ENCODE measurements around the gene HOMER2.
"Not testable (repeated sequence)": the region's sequence is repeated elsewhere in the genome, so short reads cannot be mapped to it uniquely, and the experiment has no call there.

HOMER2 gene

DNA sequence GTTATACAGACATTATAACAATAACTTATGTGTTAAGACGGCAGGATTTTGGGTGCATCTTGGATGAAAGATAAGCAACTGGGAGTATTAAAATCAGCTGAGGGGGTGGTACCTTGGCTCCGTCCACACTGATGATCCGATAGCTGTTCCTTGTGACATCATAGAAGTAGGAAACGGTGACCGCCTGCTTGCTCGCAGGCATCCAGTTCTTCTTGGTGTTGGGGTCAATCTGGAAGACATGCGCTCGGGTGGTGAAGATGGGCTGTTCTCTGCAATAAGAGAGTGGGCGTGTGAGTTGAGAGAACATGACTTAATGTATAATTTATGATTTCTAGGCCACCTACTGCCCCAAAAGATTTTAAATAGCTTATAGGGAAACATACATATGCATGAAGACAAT is 59.9 kb downstream of the HOMER2 start:
- no peak for DNase-seq

DNA sequence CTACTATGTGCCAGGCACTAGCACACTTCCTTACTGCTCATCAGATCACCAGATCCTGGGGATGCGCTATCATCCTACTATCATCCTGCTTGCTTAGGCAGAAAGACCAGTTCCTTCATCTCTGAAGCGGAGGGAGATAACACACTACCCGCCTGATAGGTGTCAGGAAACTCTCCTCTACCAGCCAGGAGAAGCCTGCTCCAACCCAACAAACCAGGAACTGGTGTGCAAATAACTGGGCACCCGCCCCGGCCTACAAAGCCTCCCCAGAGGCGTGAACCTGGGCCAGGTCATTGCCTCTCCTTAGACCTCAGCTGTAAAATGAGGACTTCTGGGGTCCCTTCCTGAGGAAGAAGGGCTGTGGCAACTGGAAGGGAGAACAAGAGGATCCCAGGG is 61.5 kb downstream of the HOMER2 start:
- DNase-seq, result no peak

DNA sequence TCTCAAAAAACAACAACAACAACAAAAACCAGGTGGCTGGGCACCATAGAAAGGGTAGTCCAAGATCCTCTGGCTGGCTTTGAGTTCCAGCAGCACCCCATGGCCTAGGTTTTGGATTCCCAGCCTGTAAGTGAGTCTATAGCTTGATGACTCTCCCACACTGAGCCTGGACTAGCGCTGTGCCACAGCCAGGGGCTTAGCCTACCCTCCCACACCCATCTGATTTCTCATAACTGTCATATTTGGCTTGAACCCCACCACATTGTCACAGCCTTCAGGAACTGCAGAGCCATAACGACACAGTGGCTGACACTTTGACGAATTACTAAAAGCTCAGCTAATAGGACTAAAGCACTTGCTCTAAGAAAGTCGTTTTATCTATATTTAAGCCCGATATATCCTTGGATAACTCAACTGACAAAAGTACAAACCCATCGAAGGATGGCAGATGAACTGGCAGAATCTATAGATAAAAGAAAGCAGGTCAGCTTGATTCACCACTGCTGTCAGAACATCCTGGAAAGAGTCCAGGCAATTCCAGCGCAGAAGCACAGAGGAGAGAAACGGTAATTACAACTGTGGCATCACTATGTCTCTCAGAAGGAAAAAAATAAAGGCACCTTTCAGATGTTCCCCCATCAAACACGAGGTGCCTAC is 62.1 kb downstream of the HOMER2 start:
- DNase-seq, result no peak

DNA sequence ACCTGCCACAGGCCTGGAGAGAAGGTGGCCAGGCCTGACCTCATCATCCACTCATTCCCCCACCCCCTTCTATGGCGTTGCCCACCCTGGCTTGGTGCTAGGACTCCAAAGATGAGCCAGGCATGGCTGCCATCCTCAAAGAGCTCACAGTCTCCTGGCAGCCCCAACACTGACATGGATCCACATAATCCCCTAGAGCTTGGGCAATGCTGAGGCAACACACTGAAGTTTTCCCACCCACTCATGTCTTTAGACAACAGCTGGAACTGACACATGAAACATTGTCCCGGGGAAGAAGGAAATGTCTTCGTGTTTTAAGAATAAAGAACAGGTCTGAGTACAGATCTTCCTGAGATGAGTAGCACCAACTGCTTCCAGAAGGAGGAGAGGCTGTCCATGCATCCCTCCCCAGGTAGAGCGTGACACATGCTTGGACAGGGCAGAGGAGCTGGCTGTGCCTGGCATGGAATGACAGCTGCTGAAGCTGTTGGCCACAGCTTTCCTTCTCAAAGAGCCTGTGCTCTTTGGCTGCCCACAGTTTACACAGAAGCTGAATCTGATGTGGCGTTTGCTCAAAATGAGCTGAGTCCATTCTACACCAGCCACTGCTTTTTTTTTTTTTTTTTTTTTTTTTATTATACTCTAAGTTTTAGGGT is 70.1 kb downstream of the HOMER2 start:
- DNase-seq, result no peak

DNA sequence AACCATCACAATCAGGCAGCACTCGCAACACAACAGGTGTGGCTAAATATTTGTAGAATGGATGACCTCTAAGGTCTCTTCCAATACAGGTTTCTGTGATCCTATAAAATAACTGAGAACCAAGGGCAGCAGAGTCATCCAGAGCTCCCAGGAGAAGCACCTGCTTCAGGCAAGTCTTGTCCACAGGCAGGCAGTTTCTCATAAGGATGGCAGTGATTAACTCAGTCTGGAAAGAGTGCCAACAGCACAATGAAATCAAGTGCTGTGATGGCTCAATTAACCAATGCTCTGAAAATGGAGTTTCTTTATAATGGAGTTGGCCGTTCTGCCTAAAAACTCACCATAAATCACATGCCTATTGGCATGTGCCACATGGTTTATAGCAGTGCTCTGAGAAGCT is 70.8 kb downstream of the HOMER2 start:
- no peak for DNase-seq

DNA sequence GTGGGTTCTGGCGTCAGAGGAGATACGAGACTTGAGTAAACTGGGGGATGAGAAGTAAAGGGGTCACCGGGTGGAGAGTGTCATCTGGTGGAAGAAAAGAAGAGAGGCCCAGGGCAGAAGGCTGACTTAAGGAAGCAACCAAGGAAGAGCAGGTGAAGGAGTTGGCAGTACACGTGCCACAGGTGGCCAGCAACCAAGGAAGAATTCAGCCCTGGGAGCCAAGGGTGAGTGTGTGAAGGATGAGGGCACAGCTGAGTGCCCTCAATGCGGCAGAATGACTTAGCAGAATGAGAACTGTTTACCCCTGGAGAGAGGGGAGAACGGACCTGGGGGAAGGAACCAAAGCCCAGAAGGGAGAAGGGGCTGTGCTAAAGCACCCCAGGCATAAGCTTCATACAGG is 71.8 kb downstream of the HOMER2 start:
- DNase-seq, result no peak

DNA sequence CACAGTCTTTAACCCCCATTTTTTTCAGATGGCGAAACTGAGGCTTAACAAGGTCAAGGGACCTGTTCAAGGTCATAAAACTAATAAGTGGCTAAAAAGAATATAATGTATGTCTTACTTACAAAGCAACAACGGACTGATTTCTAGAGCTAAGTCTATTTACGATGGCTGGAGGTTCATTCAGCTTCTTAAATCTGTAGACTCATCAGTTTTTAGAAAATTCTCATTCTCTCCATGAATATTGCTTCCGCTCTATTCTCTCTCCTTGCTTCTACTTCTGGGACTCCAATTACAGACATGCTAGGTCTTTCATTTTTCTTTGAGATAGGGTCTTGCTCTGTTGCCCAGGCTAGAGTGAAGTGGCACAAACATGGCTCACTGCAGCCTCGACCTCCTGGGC is 74.2 kb downstream of the HOMER2 start:
- no peak for DNase-seq

DNA sequence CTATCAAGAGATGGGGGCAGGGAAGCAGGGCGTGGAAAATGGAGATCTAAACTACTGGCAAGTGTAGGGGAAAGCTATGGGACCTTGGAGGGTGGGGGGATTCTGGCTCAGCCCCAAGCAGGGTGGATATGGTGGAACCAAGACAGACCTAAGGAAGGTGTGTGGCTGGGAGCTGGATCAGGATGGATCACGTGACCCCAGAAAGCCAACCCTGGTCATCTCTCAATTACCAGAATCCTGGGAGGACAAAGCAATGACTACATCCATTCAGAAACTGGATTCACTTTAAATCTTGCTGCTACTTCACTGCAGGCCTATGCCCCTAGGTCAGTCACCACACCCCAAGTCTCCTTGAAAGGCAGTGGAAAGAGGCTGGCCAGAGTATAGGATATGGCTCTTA is 74.7 kb downstream of the HOMER2 start:
- DNase-seq, result no peak

DNA sequence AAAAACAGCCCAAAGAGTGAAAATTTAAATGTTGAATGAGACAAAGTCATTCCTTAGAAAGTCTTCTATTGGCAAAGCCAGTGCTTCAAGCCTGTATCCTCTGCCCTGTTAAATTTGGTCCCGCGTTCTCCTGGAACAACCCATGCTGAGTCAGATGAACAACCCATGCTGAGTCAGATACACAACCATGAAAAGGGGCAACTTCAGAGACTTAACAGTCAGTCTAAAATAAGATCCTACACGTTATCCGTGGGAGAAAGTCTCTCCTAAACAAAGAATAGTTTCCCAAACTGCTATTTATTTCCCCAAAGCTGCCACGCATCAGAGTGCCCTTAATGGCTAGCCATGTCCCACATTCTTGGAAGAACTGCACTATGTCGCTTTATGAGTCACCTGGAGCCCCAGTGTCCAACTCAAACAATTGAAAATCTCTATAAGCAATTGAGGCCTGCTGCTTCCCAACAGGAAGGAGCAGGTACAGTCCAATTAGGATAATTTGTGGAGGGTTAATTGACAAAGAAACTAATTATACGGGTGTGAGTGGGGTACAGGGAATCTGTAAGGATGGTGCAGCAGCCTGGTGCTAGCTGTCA is 77.0 kb downstream of the HOMER2 start:
- DNase-seq, result no peak

DNA sequence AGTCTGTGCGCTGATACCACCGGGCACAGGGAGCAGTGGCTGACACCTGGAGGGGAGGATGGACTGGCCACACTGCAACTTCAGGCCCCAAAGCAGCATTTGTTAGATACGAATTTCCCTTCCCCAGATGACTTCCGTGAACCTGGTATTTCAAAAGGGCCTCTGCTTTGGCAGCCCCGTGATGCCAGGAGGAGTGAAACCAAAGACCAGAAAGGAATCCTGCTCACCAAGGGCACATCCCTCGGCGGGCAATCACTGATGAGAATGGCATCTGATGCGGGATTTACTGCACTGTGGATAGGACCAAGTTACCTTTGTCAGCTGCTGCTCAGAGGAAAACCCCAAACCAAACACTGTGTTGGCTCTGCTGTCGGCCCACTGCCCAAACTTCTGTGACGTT is 77.6 kb downstream of the HOMER2 start:
- no peak for DNase-seq

DNA sequence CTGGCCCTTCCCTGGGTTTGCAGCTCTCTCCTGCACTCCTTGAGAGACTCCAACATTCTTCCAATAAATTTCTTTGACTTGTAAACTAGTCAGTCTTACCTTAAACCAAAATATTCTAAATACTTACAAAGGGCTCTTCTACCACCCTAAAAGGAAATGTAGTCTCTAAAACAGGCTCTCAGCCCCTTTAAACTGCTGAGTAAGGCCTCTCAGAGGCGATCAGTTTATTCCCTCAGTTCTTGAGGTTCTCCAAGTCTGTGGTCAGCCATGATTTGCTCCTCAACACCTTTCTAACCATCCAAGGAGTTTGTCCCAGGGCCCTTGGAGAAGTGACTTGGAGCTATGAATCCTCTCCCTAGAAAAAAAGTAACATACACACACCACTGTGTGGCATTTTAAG is 78.3 kb downstream of the HOMER2 start:
- DNase-seq, result no peak

DNA sequence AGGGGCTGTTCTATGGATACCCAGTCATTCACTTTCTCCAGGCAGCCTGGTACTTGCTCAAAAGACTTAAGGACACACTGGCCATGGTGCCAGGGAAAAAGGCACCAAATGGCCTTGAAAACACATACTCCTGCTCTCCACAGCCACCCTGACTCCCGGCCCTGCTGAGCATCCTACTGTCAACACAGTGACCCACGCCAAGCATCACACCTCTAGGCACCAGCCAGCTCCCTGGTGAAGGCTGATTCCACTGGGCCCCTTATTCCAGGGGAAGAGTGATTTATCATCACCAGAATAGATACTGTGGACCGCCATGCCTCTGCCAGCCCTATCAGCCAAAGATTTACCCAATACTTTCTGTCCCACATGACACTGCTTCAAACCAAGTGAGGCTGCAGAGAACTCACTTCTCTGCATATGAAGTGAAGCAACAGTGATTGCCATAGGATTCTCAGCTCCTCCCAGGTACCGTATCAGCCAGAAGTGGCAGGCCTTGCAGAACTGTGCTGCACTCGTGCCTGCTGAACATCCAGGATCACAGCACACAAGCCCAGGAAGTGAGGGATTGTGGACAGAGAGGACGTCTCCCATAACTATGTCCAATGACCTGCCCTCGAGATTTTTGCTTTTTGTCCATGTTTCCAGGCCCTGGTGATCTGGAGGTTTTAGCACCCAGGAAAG is 79.4 kb downstream of the HOMER2 start:
- no peak for DNase-seq

DNA sequence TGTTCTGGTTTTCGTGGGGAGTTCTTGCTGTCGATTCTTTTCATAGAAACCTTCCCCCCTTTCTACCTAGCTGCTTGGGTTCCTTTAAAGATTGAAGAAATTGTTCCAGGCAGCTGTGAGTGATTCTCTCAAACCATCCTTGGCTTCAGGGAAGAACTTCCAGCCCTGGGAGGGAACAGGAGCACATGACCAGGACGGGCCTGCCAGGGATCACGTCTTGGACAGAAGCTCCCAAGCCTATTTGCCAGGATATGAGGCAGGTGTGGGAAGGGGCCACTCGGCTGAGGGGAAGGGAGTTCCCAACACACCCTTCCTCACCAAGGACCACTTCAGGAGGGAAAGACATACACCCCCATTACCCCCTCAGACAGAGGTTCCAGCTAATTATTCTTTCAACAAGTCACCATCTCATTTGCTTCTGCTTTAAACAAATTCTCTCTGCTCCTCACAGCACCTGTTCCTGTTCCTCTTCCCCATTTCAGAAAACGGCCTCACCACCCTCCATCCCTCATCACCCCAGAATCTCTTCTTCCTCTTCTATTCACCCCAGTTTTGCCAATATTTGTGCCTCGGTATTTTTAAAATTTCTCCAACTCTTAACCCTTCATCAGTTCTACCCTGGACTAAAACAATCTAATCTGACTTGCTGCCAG is 80.6 kb downstream of the HOMER2 start:
- DNase-seq, result no peak

DNA sequence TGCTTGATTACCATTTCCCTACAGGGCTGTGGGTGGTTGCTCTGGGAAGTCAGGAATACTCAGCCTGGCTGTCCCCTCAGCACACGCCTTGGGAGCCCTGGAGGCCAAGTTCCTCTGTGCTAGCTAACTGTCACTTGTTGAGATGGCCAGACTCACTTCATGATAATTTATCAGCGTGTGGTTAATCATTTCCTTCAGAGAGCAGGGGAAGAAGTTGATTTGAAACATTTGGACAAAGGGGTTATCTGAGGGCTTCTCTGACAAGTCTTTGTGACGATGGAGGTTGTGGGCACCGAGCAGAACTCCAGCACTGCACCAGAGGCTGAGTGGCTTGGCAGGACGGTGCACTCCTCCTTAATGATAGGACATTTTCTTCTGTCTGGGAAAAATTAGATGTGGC is 81.2 kb downstream of the HOMER2 start:
- peak; percentile 13 for DNase-seq

DNA sequence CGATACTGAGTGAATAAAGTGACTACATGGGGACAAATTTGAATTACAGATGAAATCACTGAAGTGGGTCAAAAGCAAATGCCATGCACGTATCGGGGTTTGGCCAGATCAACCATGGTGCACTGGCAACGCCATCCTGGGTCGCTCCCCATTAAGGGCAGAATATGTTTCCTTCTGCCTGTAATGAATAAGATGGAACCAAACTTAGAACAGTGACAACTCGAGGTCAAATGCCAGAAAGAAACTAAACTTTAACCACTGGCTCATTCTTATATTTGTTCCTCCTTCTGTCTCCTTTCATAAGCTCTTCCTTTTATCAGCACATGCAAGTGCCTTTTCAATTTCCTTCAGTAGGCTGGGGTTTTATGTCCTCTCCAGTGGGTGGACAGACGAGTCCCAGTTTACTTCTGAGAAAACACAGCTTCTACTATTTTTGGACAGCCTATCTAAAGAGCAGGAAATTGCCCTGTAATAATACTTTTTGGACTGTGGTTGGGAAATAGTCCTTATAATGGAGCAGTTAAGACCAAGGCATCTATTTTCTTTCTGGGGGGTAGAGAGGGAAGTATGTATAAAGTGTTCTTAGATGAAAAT is 81.7 kb downstream of the HOMER2 start:
- DNase-seq, result no peak

DNA sequence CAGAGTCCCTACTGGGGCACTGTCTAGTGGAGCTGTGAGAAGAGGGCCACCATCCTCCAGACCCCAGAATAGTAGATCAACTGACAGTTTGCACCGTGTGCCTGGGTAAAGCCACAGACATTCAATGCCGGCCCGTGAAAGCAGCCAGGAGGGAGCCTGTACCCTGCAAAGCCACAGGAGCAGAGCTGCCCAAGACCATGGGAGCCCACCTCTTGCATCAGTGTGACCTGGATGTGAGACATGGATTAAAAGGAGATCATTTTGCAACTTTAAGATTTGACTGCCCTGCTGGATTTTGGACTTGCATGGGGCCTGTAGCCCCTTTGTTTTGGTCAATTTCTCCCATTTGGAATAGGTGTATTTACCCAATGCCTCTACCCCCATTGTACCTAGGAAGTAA is 86.5 kb downstream of the HOMER2 start:
- DNase-seq, result not testable (repeated sequence)

DNA sequence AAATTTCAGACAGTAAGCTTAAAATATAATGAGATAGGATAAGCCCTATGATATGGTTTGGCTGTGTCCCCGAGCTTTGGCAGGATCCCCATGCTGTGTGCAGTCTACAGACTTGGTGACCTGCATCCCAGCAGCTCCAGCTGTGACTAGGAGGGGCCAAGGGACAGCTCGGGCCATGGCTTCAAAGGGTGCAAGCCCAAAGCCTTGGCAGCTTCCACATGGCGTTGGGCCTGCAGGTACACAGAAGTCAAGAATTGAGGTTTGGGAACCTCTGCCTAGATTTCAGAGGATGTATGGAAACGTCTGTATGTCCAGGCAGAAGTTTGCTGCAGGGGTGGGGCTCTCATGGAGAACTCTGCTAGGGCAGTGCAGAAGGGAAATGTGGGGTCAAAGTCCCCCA is 86.9 kb downstream of the HOMER2 start:
- DNase-seq, result not testable (repeated sequence)

DNA sequence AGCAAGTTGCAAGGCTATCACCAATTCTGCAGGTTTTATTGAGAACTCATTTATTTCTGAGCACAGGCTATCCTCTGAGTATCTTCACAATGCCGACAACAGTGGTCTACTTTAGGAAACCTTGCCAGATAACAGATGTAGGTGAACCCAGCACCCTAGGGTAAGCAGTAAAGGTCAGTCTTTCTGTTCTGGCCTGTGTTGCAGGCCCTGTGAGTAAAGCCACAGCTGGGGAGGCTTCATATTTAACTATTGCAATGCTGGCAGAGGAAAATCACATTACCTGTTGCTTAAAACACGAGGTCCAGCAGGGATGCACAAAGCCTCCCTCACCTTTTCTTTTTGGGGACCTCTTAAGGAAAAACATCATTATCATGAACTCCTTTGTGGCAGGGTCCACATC is 87.6 kb downstream of the HOMER2 start:
- no peak for DNase-seq

DNA sequence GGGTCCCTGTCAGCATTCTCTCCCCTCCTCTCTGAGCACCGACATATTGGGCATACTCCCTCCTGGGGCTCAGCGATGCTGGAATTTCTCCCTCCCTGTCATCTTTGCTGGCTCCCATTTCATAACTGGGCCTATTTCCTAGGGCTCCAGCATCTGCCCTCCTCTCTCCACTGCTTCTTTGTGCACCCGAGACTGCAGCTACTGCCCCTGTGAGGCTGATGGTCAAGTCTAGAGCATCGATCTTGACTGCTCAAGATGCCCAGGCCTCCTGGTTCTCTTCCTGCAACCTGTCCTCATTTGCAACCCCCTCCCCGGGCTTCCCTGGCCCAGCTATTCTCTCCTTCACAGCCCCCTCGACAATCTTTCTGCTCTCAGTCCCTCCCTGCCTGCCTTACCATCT is 89.6 kb downstream of the HOMER2 start:
- no peak for DNase-seq

DNA sequence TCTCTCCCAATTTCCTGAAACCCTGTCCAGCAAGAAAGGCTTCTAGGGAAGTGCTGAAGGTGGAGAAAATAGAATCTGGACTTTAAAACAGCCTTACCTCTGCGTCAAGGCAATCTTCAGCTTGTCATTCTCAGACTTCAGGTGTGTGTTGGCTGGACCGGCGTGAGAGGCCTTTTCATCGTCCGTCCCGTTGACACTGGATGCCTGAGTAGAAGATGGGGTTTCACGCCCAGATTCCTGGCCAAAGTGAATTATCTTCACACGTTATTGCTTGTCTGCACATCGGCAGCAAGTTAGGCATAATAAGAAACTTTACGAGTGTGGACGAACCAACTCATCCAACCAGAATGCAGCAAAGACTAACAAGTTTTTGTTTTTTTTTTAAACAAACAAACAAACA is 93.6 kb downstream of the HOMER2 start:
- DNase-seq, result no peak

DNA sequence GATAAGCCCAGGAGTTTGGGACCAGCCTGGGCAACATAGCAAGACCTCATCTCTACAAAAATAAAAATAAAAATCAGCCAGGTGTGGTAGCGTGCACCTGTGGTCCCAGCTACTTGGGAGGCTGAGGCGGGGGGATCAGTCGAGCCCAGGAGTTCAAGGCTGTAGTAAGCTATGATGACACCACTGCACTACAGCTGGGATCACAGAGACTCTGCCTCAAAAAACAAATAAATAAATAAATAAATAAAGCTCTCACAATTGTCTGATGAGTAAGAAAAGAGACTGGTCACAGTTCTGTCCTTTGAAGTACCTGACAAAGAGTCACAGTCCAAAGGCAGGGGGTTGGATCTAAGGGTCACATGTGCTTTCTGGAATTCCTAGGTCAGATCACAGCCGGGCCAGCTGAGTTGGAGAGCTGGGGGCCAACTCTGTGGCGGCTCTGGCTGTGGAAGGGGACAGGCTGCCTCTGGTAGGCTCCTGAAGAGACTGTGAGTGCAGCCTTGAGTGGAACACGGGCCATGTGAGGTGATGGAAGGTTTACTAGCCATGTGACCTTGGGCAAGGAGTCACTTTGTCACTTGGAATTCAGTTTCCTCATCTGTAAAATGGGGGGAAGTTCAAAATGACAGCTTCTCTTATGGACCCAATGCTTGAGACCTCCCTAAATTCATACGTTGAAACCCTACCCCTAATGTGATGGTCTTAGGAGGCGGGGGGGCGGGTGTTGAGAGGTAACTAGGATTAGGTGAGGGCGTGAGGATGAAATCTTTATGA is 95.9 kb downstream of the HOMER2 start:
- no peak for DNase-seq
